Keratinocyte (primary cell): ENCODE results near the gene CNNM2. TPM values are rescaled to one million over a fixed set of nuclear protein-coding genes. Genes with fewer than 3 reads are reported as not detected.

Experiments used
- DNase-seq: peaks from one replicate; pipeline ENCODE4 v3.0.0-alpha.2; 2011; ENCODE audit warnings: low read depth, missing footprints, low spot score
- FAIRE-seq: peaks from 2 replicates; lab custom pipeline; 2011; peaks lifted over from hg19 to GRCh38; lab: Jason Lieb, UNC
- H2AFZ ChIP-seq: 2 replicates; pipeline ENCODE4 v1.6.0; 2012; ENCODE audit warnings: low read length, control low read depth, inconsistent platforms; ENCODE audit not compliant: control insufficient read depth
- H3K27ac ChIP-seq: 2 replicates; pipeline ENCODE4 v1.5.1; 2011; ENCODE audit warnings: low read length; ENCODE audit not compliant: control insufficient read depth, insufficient read depth
- H3K27me3 ChIP-seq: 3 replicates; pipeline ENCODE4 v1.6.0; 2011; ENCODE audit warnings: low read length; ENCODE audit not compliant: control insufficient read depth, insufficient read depth; ENCODE audit errors: extremely low read depth
- H3K36me3 ChIP-seq, 2 experiments: 2 replicates in 1 of 2; 3 replicates in 1 of 2; pipeline ENCODE4 v1.5.1; 2011; ENCODE audit warnings: low read length in 2 of 2, mild to moderate bottlenecking in 1 of 2; ENCODE audit not compliant: control insufficient read depth in 2 of 2, insufficient read depth in 2 of 2; ENCODE audit errors: extremely low read depth in 1 of 2
- H3K4me1 ChIP-seq: 3 replicates; pipeline ENCODE4 v1.5.1; 2011; ENCODE audit warnings: low read length; ENCODE audit not compliant: control insufficient read depth, insufficient read depth; ENCODE audit errors: extremely low read depth
- H3K4me2 ChIP-seq: 3 replicates; pipeline ENCODE4 v1.6.0; 2011; ENCODE audit warnings: low read depth, low read length; ENCODE audit not compliant: control insufficient read depth, insufficient read depth; ENCODE audit errors: extremely low read depth
- H3K4me3 ChIP-seq, 3 experiments: fragments of 200-600 bp in 1 of 3; sonication (generic) in 1 of 3; 2 replicates in 2 of 3; 3 replicates in 1 of 3; pipeline ENCODE4 v1.5.1; 2011 to 2016; ENCODE audit warnings: low read length in 3 of 3, mild to moderate bottlenecking in 3 of 3, control low read depth in 2 of 3, inconsistent platforms in 1 of 3, low read depth in 1 of 3, mixed read lengths in 1 of 3, mixed run types in 1 of 3, moderate library complexity in 1 of 3; ENCODE audit not compliant: control insufficient read depth in 2 of 3, insufficient read depth in 2 of 3; ENCODE audit errors: extremely low read depth in 1 of 3
- H3K79me2 ChIP-seq: 2 replicates; pipeline ENCODE4 v1.6.0; 2012; ENCODE audit warnings: low read length; ENCODE audit not compliant: control insufficient read depth, insufficient read depth
- H3K9ac ChIP-seq: 3 replicates; pipeline ENCODE4 v1.6.0; 2011; ENCODE audit warnings: low read length; ENCODE audit not compliant: control insufficient read depth, insufficient read depth; ENCODE audit errors: extremely low read depth
- H3K9me1 ChIP-seq: 3 replicates; pipeline ENCODE4 v1.6.0; 2011; ENCODE audit warnings: low read length; ENCODE audit not compliant: control insufficient read depth, insufficient read depth; ENCODE audit errors: extremely low read depth
- H3K9me3 ChIP-seq: 2 replicates; pipeline ENCODE4 v1.5.1; 2012; ENCODE audit warnings: low read depth, low read length; ENCODE audit not compliant: control insufficient read depth
- H4K20me1 ChIP-seq: 3 replicates; pipeline ENCODE4 v1.6.0; 2011; ENCODE audit warnings: low read length; ENCODE audit not compliant: control insufficient read depth, insufficient read depth; ENCODE audit errors: extremely low read depth
- CTCF ChIP-seq, 3 experiments: IDR thresholded peaks in 1 of 3; conservative IDR thresholded peaks in 1 of 3; optimal IDR thresholded peaks in 1 of 3; 2 replicates in 2 of 3; 3 replicates in 1 of 3; pipeline versions ENCODE3 to v1.5.1; 2011; ENCODE audit warnings: low read length in 3 of 3, mild to moderate bottlenecking in 3 of 3, moderate library complexity in 2 of 3, control low read depth in 1 of 3, inconsistent platforms in 1 of 3; ENCODE audit not compliant: insufficient read depth in 2 of 3; ENCODE audit errors: extremely low read depth in 1 of 3
- EZH2 ChIP-seq: IDR thresholded peaks from one replicate; pipeline ENCODE4 v1.6.1; 2012; ENCODE audit warnings: inconsistent platforms, mild to moderate bottlenecking, low read length, moderate library complexity
- dilution Hi-C: fragments of 300-500 bp; cut with MboI; formaldehyde crosslinking; loops from one replicate; pipeline ENCODE4 v1.7.0; 2020; ENCODE audit warnings: low sequenced_read_pairs; ENCODE audit not compliant: extremely low pct_ligation_motif_present
- polyA plus RNA-seq, 5 experiments: library from polyadenylated mRNA; depleted of rRNA in 3 of 5; stranded (reverse) in 3 of 5; stranded (forward) in 1 of 5; unstranded in 1 of 5; fragments of >200 nt; gene quantifications; 1 replicate in 1 of 5; 2 replicates in 3 of 5; 3 replicates in 1 of 5; pipeline versions ENCODE4 v1.2.1 to v1.2.3, GENCODE V29; 2011 to 2012; ENCODE audit warnings: missing spikeins in 2 of 5, low read depth in 1 of 5, low replicate concordance in 1 of 5

CNNM2 gene
- polyA plus RNA-seq, 1 donor (not counting 4 experiments of a cell fraction or from before 2014, with no cell fraction given): 1.5 TPM

GRCh38 chr10:103086799-103087198 lies 168.7 kb downstream of the CNNM2 start:
- H3K9me1 ChIP-seq: no peaks in the 10 kb centered on the region
- H3K27me3 ChIP-seq: no peaks in the 10 kb centered on the region
- H3K36me3 ChIP-seq: peaks cover 18 to 29% of the 10 kb centered on the region in 2 experiments
- H3K4me1 ChIP-seq: no peaks in the 10 kb centered on the region
- H4K20me1 ChIP-seq: no peaks in the 10 kb centered on the region
- no peak overlapping the region for H3K4me3 ChIP-seq
- no peak for FAIRE-seq
- H3K9ac ChIP-seq: no peak overlapping the region
- TF ChIP-seq EZH2: no peak
- no peak for TF ChIP-seq CTCF (optimal IDR thresholded peaks at IDR 0.05 in 1 of 3, IDR thresholded peaks at IDR 0.05 in 1 of 3, conservative IDR thresholded peaks at IDR 0.05 in 1 of 3; ENCODE audit: extremely low read depth in 1 of 3, insufficient read depth in 2 of 3, low read length in 3 of 3)
- no peak overlapping the region for H2AFZ ChIP-seq
- no peaks in the 10 kb centered on the region for H3K79me2 ChIP-seq
- dilution Hi-C loops: loop anchor here (25.0 kb wide), 1 partner anchor 249 kb away; the partner anchor contains the start of gene CYP17A1
- no peak for DNase-seq
- no peak overlapping the region for H3K27ac ChIP-seq
- H3K4me2 ChIP-seq: no peak overlapping the region
- H3K9me3 ChIP-seq: no peaks in the 10 kb centered on the region

- DNase-seq (no peak), FAIRE-seq (no peak)
- Histone ChIP-seq H4K20me1 (no peaks in the 10 kb centered on the region), H3K9ac (no peak overlapping the region), H3K79me2 (no peaks in the 10 kb centered on the region), H3K9me3 (no peaks in the 10 kb centered on the region), H3K4me1 (no peaks in the 10 kb centered on the region), H3K27me3 (no peaks in the 10 kb centered on the region), H3K9me1 (no peaks in the 10 kb centered on the region), H3K4me3 (no peak overlapping the region), H3K27ac (no peak overlapping the region), H2AFZ (no peak overlapping the region), H3K36me3 (peaks cover 29 to 34% of the 10 kb centered on the region in 2 experiments), H3K4me2 (no peak overlapping the region)
- TF ChIP-seq CTCF (optimal IDR thresholded peaks at IDR 0.05 in 1 of 3, IDR thresholded peaks at IDR 0.05 in 1 of 3, conservative IDR thresholded peaks at IDR 0.05 in 1 of 3; ENCODE audit: extremely low read depth in 1 of 3, insufficient read depth in 2 of 3, low read length in 3 of 3): no peak
- no peak for TF ChIP-seq EZH2
- dilution Hi-C loops: loop anchor here (25.0 kb wide), 1 partner anchor 252 kb away; the partner anchor contains the start of gene CYP17A1
Observed at GRCh38 chr10:103089493-103089892, 171.4 kb downstream of the CNNM2 start.
